Hematopoietic multipotent progenitor cell treated with erythropoietin and hydrocortisone succinate and interleukin-3 and kit ligand, for 15 days (in vitro differentiated cells): ENCODE measurements around the gene UBE3C.
"Not testable (repeated sequence)": the region's sequence is repeated elsewhere in the genome, so short reads cannot be mapped to it uniquely, and the experiment has no call there.

Experiments used
- DNase-seq: peaks from one replicate; pipeline ENCODE4 v3.0.0-alpha.2; 2015; ENCODE audit warnings: low spot score

UBE3C gene

DNA sequence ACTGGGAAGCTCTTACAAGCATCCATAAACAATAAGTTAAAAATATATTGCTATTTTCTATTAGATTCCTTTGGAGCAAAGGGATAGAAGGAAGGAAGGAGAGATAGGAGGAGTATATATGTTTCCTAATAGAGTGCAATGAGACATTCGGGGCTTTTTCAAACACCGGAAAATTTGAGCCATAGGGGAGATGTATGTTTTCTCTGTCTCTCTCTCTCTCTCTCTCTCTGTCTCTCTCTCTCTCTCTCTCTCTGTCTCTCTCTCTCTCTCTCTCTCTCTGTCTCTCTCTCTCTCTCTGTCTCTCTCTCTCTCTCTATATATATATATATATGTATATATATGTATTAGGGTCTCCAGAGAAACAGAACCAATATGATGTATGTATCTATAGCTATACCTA lies 7.9 kb upstream of the UBE3C start:
- not testable (repeated sequence) for DNase-seq

DNA sequence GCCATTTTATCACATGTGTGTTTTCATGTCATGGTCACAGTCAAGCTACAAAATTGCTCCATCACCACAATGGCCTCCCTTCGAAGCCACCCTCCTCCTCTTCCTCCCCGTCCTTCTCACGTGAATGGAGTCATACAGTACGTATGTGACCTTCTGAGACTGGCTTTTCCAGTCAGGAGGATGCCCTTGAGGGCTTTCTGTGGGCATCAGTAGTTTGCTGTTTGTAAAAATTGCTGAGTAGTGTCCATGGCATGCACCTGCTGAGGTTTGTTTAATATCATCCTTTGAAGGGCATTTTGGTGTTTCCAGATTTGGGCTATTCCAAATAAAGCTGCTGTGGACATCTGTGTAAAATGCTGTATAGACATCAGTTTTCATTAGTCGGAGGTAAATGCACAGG lies 5.9 kb upstream of the UBE3C start:
- DNase-seq: no peak

DNA sequence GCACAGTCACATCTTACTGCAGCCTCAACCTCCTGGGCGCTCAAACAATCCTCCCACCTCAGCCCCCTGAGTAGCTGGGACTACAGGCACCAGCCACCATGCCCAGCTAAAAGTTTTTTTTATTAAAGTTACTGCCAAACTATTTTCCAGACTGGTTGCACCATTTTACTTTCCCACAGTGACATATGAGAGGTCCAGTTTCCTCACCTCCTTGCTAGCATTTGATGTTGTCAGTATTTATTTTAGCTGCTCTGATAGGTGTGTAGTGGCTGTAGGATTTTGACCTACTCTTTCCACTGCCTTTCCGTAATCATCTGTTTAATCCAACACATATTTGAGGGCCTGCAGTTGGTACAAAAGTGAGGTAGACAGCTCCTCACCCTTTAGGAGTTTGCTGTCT lies 5.4 kb upstream of the UBE3C start:
- no peak for DNase-seq

DNA sequence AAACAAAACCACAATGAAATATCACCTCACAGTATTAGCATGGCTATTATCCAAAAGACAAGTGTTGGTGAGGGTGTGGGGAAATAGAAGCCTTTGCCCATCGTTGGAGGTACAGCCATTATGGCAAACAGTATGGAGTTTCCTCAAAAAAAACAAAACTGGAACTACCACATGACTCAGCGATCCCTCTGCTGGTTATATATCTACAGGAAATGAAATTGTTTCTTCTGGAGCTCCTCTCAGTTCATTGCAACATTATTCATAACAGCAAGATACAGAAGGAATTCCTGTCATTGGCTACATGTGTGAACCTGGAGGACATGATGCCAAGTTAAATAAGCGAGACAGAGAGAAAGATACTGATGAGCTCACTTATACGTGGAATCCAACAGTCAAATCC lies 2.4 kb upstream of the UBE3C start:
- no peak for DNase-seq

DNA sequence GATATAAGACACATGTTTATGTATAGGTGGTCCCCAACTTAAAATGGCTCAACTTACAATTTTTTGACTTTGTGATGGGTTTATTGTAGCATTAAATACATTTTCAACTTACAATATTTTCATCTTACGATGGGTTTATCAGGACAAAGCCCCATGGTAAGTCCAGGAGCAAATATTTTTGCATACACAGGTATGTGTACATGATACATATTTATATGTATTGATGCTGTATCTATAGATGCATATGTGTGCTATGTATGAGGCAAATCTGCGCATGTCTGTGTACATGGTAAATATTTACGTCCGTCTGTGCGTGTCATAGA lies 664 bp upstream of the UBE3C start:
- DNase-seq: no peak

DNA sequence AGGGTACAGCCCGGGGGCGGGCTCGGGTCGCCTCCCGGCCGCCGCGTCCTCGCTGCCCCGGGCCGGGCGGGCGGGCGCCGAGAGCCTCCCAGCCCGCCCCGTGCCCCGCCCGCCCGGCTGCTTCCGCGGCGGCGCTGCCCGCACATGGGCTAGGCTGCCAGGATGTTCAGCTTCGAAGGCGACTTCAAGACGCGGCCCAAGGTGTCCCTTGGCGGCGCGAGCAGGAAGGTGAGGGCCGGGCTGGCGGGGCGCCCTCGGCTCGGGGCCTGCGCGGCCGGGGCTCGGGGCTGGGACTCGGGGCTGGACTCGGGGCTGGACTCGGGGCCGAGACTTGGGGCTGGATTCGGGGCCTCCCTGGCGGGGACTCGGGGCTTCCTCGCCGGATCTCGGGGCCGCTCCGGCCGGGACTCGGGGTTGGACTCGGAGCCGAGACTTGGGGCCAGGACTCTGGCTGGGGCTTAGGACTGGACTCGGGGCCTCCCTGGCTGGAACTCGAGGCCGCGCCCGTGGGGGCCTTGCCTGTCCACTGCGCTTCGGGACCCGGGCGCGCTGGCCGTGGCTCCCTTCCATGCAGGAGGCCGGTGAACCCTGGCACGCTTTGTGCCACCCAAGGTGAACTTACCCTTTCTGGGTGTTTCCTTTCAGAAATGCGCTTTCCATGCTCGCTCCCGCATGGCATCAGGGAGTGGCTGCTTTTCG lies 534 bp downstream of the UBE3C start:
- DNase-seq: peak; percentile 70

DNA sequence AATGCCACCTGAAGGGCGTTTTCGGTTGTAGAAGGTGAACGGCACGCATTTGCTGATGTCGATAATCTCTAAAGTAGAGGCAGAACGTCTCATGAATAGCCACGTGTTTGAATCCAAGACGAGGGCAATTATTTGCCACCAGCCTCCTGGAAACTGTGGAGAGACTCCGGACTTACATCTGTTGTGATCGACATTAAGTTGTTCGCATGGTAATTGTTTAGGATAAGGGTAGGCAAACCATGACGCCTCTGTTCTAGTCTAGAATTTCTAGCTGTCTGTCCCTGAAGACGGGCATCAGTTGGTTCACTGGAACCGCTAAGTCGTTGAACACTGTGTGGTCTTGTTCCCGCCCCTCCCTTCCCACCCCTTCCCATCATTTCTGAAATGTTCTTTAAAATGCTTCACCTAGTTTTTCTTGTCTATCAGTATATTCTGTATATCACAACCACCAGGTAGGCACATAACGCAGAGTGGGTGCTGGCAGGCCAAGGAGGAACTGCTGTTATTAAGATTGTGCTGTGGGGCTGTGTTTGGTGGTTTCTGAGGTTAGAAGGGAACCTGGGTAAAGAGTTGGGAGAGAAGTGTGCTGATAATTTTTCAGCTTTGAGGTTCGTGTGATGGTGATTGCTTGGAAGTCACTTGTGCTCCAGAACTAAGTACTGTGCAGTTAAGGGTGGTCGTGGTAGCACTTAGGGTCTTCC lies 1.2 kb downstream of the UBE3C start:
- peak; percentile 33 for DNase-seq

DNA sequence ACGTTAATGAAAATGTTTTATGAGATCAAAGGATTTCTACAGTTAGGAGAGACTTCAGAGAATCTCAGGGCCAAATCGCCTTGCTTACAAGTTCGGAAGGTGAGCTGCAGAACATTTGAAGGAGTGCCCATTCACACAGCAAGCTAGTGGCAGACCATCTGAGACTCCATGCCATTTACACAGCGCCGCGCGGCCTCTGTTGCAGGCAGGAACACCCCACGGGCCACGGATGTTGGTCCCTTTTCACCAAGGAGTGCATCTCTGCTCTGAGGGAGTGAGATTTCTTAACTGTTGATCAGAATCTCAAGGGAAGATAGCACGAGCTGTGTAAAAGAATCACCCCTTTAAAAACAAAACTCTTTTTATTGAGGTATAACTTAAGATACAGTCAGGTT lies 1.8 kb downstream of the UBE3C start:
- DNase-seq: no peak

DNA sequence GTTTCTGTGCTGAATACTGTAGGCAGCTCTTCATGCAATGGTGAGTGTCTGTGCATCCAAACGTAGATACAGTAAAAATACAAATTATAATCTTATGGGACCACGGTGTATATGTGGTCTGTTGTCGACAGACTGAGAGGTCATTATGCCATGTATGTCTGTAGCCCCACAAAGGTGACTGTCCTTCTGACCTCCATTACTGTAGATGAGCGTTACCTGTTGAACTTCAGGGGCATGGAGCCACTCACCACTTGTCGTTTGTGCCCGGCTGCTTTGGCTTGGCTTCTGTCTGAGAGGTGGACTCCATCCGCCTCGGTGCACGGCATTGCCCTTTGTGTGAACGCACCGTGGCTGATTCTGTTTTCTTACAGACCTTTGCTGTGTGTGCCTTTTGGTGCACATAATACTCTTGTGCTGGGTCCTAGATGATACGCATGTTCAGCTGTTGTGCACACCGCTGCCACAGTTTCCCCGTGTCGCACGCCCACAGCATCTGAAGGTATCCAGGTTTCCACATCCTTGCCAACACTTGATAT lies 2.9 kb downstream of the UBE3C start:
- no peak for DNase-seq

DNA sequence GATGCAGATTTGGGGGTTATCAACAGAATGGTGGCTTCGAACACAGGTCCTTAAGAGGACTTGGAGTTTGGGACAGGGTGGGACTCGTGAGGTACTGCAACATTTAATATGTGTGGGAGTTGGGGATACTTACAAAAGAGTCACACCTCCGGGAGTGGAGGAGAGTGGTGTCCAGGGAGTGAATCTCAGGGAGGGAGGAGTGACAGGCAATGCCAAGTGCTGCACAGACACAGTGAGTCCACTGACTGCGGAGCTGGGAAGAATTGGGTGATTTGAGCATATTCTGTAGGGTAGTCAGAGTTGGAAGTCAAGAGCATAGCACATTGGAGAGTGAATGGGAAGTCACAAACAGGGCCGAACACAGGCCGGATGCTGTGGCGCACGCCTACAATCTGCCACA lies 5.1 kb downstream of the UBE3C start:
- DNase-seq: no peak

DNA sequence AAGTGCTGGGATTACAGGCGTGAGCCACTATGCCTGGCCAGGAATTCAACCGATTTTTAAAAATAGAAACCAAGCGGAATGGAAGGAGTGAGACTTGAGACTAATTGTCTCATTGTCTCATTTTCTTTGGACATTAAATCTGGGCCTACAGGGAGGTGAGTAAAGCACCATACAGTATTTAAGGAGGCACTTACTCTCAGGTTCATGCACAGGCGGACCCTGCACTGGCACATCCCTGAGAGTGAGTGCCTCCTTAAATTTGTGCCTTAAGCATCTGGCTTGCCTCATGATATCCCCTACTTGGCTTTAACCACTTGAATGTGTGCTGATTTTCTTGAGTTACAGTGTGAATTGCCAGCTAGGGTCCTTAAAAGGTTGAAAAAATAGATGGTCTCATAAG lies 10.6 kb downstream of the UBE3C start:
- no peak for DNase-seq

DNA sequence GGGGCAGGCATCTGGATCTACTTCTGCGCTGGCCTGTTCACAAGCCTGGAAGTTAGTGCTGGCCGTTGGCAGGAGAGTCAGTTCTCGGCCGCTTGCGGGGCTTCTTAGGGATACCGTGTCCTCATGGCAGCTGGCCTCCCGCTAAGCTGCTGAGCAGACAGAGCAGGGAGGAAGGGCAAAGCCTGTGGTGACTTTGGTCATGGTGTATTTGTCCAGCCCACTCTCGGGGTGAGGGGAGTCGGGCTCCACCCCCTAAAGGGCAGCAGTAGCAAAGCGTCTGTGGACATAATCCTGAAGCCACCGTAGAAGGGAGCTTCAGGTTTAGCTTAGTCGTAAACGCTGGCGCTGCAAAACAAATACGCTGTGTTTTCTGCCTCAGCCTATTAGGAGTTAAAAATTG lies 12.2 kb downstream of the UBE3C start:
- DNase-seq: no peak

DNA sequence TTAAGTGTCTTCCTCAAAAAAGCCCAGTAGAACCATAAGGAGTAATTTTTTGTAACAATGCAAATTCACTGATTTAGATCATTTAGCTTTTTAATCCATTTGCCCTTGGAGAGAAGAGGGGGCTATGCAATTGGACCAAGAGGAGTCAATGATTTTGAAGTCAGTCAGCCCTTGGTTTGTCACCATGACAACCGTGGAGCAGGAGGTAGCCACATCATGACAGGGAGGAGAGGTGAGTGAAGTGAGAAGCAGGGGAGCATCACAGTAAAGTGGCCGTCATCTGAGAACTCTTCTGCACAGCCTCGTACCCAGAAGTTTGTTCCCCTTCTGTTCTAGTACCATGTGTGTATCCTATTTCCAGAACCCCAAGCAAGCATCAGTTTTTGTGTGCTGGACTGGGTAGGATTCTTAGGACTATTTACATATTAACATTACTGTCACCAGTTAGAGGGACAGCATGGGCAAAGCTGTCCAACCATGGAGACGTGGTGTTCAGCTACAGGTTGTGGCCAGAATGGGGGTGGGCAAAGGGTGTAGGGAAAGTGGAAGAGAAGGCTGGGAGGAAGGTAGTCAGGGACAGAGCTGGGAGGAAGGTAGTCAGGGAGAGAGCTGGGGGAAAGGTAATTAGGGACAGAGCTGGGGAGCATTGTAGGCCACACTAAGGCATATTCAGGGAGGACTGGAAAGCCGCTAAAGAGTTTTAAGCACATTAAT lies 13.1 kb downstream of the UBE3C start:
- DNase-seq: no peak

DNA sequence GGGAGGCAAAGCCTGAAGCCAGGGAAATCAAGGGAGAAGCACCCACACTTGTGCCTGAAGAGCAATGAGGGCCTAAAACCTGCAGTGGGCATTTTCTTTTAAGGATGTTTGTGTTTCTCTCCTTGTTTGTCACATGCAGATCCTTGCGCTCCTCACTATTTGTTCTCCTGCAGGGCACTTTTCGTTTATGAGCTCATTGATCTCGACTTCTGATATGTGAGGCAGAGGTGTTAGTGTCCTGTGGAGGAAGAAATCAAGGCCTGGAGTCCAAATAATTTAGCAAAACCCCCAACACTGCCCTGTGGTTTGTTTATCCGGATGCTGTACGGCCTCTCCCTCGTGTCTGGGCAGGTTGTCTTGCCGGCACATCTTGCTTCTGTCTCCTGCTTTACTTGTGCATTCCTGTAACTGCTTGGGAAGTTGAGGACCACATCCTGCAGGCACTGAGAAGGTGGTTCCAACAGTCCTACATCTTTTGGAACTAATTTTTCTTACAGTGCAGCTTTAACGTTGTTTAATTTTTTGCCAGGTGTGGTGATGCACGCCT lies 13.7 kb downstream of the UBE3C start:
- DNase-seq: no peak

DNA sequence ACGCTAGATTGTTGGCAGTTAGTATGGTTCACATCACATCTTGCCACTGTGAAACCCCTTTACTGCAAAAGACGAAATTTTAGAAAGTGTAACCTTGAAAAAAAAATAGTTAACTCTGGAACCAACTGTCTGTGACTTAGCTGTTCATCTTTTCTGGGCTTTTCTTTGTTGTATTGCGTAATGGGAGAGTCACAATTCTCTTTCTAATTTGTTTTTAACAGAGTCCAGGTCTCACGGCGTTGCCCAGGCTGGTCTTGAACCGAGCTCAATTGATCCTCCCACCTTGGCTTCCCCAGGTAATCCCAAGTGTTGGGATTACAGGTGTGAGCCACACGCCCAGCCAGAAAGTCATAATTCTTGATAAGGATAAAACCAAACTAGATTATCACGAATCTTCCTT lies 14.5 kb downstream of the UBE3C start:
- DNase-seq: no peak

DNA sequence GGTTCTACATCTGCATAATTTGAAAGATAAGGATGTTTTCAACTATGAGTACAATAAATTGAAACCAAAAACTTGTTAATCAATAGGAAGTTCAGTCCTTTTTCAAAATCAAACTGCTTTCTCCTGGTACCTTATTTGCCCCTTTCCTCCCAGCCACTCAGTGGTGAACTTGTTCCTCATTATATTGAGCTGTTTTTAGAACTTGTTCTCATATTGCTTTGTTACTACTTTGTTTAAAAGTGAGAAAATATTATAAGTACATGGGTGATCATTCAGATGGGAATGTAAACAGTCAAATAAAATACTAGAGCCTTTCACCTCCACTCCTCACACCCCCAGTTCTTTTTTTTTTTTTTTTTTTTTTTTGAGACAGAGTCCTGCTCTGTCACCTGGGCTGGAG lies 17.2 kb downstream of the UBE3C start:
- no peak for DNase-seq

DNA sequence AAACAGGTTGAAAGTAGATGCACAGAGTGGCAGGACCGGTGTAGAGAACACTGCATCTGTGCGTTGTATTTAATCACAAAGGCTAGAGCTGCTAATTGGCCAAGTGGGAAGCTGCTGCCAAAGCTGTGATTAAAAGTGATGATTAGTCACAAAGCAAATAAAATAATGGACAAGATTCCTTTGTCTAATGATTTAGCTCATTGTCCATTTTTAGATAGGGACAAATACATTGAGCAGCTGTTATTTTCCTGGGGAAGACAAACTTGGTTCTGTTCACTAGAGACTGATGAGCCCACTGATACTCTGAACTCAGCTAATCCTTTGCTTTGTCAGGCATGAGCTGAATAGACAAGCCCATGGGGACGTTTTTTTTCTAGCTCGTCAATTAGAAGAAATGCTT lies 19.7 kb downstream of the UBE3C start:
- DNase-seq: no peak

DNA sequence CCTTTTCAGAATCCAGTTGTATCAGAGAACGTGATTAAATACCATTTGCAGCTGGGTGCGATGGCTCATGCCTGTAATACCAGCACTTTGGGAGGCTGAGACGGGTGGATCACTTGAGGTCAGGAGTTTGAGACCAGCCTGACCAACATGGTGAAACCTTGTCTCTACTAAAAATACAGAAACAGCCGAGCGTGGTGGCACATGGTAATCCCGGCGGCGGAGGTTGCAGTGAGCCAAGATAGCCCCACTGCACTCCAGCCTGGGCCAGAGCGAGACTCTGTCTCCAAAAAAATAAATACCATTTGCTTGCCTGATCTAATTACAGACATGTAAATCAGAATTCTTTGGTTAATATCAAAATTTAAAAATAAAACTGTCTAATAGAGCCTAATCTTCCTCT lies 20.8 kb downstream of the UBE3C start:
- DNase-seq: not testable (repeated sequence)

DNA sequence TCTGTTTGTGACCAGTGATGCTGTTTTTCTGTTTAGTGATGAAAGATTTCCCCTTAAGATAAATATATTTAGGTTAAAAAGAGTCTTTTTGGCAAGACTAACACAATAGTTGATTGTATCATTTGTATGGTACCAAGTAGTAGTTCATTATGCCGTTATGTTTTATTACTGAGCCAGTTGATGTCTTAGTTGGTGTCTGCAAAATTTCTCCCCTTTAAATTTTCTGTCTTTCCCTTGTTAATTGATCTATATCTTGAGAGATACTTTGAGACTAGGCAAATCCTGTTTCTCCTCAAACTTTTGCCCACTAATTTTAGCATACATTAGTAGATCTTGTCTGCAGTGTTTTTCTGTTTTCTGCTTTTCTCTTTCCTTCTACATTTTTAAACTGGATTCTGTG lies 21.7 kb downstream of the UBE3C start:
- no peak for DNase-seq

DNA sequence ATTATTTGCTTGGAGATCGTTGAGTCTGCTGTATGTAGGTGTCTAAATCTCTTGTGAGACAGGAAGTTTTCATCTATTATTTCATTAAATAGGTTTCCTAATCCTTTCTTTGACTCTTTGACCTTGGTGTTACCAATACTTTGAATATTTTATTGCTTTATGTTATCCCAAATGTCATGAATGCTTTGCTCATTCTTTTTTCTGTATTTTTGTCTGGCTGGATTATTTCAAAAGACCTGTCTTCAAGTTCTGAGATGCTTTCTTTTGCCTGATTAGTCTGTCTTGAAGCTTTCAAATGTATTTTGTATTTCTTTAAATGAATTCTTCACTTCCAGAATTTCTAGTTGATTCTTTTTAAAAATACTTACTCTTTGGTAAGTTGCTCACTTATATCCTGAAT lies 27.3 kb downstream of the UBE3C start:
- DNase-seq: no peak

DNA sequence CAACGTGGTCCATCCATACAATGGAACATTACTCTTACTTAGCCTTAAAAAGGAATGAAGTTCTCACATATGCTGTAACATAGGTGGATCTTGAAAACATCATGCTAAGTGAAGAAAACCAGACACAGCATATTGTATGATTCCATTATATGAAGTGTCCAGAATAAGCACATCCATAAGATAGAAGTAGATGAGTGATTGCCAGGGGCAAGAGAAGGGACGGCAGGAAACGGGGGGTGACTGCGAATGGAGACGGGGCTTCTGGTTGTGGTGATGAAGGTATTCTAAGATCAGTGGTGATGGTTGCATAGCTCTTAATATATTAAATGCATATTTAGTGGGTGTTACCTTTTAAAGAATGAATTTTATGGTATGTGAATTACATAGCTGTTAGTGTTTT lies 29.8 kb downstream of the UBE3C start:
- DNase-seq: no peak

DNA sequence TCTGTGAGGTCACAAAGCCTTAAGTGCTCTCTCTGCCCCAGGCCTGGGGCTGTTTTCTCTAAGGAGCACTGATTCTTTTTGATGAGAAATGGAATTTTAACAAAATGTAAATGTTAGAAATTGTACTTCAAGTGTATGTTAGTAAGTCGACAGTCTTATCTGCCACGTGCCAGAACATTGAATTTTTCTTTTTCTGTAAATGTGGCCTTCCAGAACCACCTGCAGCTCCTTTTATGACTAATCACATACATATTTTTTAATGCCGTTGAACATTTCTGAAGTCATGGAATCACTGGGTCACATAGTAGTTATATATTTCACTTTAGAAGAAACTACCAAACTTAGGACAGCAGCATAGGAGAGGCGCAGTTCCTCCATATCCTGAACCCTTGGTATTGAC lies 38.0 kb downstream of the UBE3C start:
- DNase-seq: peak; percentile 46
